HG03442 (cell line): ENCODE data around the gene SLC39A11.
"Not testable (repeated sequence)": the region's sequence is repeated elsewhere in the genome, so short reads cannot be mapped to it uniquely, and the experiment has no call there.

Source experiments
- ATAC-seq: cut with Tn5 transposase; IDR thresholded peaks from one replicate; pipeline ENCODE4 v1.9.1; 2021; ENCODE audit warnings: mild to moderate bottlenecking, moderate library complexity; ENCODE audit not compliant: unreplicated experiment

Gene SLC39A11

DNA sequence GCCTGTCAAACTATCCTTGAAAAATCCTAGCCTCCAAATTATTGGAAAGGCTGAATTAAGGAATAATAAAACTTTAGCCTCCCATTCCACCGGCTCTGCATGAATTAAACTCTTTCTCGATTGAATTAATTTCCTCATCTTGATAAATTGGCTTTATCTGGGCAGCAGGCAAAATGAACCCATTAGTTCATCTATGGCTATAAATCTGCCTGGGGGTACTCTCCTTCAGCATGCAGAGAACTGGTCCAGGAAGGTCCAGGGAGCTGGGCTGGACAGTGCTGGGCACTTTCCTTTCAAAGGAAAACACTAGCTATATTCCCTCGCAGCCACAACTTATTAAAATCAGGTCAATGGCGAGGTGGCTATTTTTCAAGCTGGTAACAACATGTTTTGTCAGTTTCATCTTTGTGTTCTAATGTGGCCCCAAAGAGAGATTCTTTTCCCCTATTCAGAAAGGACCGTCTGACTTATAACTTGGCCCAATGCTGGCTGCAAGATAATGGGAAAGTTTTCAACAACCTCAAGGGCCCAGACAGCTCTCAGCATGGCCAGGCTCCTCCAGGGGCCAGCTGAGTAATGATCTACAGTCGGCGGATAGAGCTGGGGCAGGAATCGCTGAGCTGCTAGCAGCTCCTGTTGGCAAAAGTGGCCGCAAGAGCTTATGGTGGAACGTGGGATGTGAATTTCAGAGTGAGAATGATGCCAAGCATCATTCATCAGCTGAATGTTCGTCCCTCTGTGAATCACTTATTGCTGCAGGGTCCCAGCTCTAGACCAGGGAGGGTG lies 326.9 kb downstream of the SLC39A11 start:
- ATAC-seq: no peak

DNA sequence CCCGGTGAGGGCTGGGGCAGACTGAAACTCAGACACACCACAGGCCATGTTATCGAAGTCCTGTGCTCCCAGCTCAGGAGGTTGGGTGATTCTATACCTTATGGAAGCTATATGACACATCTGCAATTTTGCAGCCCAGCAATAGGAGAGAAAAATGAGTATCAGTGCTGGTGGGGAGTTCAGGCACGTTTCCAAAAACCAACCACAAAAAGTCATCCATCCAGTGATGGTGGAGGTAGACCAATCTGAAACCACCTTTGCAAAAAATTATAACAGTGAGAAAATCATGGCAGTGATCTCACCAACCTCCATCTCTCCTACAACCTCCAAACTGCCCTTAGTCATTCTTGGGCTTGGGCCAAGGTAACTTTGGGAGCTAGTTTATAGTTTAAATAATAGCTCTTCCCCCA lies 327.9 kb downstream of the SLC39A11 start:
- ATAC-seq: no peak

DNA sequence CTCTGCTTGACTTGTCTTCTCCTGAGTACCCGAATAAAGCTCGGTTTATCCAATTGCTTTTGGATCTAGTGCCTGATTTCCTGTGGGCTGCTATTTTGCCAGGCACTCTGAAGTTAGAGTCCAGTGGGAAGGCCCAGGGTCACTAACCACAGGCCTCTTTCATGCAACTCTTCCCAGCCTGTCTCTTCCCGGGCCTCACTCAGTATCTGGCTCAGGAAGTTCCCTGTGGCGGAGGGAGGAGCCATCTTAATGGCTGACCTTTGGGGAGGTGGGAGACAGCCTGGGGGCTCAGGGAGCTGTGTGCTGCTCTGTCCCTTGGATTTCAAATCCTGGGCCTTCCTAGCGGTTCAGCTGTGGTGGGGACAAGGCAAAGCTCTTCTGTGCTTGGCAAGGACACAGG lies 328.5 kb downstream of the SLC39A11 start:
- ATAC-seq: no peak

DNA sequence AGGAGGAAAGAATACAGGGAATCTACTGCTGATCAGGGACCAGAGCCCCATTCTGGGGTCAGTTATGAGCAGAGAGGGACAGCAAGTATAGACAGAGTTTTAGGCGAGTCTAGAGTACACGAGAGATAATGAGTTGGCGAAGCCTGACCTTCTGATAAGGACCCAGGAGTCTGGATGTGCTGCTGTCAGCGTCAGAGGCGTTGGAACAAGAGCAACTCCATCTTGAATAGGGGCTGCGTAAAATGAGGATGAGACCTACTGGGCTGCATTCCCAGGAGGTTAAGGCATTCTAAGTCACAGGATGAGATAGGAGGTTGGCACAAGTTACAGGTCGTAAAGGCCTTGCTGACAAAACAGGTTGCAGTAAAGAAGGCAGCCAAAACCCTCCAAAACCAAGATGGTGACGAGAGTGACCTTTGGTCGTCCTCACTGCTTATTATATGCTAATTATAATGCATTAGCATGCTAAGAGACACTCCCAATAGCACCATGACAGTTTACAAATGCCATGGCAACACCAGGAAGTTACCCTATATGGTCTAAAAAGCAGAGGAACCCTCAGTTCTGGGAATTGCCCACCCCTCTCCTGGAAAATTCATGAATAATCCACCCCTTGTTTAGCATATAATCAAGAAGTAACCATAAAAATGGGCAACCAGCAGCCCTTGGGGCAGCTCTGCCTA lies 330.5 kb downstream of the SLC39A11 start:
- ATAC-seq: not testable (repeated sequence)

DNA sequence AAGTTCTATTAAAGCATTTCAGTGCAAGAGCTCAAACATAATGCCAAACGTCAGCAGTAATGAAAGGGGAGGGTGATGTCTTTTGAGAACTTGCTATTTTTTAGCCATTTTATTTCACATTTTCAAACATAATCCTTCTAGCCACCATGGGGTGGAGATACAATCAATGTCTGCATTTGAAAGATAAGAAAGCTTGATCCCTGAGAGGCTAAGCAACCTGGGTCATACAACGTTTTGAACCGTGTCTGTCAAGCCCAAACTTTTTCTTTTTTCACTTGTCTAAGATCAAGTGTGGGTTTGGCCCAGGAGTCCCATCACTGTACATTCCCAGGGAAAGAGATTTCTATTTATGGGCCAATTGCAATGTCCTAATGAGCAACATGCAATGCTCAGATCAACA lies 331.1 kb downstream of the SLC39A11 start:
- no peak for ATAC-seq

DNA sequence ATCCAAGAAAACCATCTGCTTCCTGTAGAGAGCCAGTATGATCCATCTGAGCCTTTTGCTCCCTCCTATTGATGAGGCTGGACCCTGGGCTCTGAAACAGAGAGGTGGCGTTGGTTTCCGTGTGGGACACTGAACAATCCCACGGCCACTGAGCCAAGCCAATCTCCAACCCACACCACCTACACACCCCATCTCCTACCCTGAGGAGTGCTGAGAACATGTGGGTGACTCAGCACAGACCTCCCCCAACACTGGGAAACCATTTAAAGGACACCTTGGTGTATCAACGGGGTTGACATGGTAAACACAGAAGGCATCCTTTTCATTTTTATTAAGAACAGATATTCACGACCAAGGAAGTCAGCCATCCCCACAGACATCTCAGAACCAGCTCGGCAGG lies 332.1 kb downstream of the SLC39A11 start:
- ATAC-seq: no peak

DNA sequence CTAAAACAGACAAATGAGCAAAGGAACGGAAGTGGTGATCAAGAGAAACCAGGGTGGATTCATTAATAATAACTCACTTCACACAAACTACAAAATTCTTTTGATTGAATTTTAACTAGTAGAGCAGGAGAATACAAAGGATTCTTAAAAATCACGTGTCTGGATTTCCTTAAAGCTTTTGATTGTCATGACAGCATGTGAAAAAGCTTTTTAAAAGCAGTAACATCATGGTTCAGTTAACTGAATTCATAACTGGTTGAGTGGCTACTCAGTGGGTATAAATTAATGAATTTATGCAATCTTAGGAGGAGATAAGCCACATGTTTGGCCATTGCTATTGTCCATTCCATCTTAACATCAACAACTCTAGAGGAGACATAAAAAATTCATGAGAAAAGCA lies 333.2 kb downstream of the SLC39A11 start:
- no peak for ATAC-seq

DNA sequence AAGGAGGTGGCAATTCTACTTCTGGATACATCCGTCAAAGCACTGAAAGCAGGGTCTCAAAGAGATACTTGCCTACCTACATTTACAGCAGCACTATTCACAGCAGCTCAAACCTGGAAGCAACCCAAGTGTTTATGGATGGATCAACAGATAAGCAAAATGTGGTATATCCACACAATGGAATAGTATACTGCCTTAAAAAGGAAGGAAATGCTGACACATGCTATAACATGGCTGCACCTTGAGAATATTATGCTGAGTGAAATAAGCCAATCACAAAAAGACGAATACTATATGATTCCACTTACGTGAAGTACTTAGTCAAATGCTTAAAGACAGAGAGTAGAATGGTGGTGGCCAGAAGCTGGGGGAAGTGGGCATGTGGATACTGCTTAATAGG lies 336.2 kb downstream of the SLC39A11 start:
- ATAC-seq: no peak

DNA sequence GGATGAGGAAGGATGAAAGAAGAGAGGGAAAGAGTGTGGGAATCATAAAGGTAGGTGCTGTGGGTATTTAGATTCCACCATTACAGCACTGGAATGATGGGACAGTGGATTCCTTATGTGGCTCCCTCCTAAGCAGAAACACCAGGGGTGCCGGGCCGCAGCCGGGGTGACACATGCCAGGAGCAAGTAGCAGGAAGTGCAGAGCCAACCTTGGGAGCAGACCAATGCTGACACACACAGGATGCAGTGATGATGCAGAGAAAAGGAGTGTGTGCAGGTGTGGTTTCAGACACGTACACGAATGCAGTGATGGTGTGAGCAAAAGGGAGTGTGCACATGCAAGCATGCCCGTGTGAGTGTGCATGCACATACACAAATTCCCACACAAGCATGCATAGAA lies 338.0 kb downstream of the SLC39A11 start:
- no peak for ATAC-seq

DNA sequence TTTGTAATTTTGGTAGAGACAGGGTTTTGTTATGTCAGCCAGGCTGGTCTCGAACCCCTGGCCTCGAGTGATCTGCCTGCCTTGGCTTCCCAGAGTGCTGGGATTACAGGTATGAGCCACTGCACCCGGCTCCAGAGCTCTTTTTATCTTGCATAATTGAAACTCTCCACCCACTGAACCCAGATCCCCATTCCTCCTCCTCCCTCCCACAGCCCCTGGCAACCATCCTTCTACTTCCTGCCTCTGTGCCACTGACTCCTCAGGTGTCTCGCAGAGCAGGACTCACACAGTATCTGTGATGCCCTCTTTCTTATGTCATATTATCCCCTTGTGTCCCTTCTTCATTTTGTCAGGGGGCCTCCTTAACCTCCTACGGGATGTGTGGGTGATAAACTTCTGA lies 340.7 kb downstream of the SLC39A11 start:
- ATAC-seq: no peak

DNA sequence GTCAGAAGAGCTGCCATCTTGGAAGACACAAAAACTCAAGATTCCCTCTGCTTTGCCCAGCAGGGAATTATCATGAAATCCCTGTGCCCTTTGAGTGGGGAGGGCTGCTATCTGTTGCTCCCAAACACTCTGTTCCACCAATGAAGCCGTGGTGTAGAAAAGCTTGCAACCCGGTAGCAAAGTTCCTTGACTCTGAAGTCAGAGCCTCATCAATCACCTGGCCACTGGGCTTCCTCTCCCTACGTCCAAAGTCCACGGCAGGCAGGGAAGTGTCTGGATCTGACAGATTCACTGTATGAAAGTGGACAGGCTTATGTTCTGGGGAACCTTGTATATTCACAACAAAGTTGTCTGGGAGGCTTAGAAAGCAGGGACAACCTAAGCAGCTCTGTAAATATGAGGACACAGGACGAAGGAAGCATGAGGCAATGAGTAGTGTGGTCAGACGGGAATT lies 343.3 kb downstream of the SLC39A11 start:
- no peak for ATAC-seq

DNA sequence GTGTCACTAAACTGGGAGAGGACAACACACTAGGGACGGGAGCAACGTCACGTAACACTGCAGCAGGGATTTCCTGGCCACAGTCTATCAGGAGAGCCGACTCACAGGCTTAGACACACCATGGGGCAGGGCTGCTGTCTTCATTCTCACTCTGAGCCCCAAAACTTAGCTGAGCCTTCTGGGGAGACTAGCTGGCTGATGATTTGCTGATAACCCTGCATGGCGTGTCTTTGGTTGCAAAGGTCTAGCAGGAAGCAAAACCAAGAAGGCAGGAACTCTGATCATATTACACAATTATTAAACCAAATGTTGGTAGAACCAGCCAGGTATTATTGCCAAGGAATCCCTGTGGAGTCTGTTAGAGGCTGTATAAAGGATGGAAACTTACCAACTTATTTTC lies 345.0 kb downstream of the SLC39A11 start:
- ATAC-seq: no peak

DNA sequence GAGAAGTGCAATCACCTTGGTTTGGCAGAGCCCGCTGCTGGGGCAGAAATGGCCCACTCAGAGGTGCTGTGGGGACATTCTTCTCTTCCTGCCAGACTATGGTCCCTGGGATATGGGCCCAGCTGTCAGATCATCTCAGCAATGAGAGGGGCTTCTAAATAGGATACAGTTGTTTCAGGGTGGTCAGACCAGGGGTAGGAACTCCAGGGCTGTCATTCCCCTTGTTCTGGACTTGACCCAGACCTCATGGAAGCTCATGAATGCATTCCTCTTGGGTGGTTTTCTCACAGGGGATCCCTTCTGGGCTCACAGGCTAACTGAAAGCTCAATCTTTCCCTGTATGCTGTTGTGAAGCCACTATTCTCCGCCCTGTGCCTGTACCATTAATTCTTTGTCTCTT lies 347.2 kb downstream of the SLC39A11 start:
- ATAC-seq: no peak

DNA sequence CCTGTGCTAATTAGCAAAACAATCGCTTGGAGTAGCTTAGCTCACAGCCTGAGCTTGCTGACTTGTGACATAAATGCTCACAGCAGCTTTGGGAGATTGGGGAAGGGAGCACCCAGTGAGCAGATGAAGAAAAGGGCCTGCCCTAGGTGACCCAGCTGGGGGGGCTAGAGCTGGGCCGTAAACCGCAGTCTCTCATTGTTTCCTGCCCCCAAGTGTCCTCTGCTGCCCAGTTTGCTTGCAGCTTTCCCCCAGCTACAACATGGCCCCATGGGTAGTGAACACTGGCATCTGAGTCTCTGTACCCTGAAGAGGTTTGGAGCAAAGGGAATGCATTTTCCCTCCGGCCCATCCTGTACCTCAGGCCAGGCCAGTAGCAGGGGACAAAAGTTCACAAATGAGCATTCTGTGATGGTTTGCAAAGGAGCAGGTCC lies 349.4 kb downstream of the SLC39A11 start:
- no peak for ATAC-seq

DNA sequence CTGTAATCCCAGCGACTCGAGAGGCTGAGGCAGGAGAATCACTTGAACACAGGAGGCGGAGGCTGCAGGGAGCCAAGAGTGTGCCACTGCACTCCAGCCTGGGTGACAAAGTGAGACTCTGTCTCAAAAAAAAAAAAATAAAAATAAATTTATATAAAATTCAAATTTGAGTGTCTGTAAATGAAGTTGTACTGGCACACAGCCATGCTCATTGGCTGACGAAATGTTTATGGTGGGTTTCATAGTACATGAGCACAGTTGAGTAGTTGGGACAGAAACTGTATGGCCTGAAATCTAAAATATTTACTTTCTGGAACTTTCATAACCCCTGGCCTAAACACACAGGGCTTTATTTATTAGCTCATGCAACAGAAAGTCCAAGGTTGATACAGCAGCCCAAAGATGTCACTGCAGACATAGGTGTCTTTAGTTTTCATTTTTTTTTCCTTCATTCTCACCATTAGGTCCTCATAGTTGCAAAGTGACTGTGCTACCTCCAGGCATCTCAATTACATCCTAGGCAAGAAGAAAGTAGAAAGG lies 355.3 kb downstream of the SLC39A11 start:
- no peak for ATAC-seq

DNA sequence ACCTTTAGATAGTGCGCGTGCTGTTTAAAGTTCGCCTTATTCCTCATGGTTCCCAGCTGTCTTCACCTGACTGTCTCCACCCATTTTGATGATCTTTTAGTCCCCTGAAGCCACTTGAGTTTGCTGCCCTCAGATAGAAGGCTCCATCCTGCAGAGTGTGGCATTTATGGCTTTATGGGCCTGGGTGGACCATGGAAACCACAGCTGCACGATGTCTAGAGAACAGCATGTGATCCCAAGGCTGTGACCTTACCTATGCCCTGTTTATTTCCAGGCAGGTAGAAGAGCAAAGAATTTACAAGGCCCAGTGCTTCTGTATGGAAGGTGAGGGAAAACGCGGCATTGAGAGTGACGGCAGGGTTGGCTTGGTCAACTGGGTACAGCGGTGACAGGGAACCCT lies 356.9 kb downstream of the SLC39A11 start:
- ATAC-seq: no peak

DNA sequence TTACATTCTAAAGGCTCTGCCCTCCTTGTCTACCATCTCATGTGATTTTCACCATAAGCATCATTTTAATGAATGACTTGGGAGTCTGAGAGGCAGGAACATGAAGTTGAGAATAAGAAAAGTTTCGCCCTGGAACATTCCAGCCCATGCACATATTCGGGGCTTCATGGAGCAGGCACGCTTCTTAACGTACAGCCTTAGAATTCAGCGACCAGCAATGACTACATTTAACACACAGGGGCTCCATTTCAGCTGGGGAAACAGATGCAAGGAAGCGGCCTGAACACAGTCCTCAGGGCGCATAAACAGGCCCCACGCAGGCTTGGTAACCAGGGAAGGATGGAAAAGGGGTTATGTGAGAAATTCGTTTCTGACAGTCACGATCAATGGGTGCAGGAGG lies 357.4 kb downstream of the SLC39A11 start:
- no peak for ATAC-seq

DNA sequence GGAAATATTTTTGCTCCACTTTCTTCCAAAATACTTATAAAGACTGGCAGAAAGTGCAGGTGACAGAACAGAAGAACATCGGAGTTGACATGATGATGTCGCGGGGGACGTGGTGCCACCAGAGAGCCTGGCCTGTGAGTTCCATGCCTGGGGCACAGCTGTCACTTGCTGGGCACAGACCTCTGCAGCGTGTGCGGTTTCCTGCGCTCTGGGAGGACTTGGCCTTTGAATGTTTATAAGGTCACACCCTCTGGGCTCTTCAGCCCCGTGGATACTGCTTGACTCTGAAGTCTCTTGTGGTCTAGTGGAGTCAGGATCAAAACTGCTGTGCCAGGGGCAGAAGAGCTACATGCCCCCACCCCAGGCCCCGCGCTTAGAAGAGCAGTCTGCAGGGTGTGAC lies 357.9 kb downstream of the SLC39A11 start:
- ATAC-seq: no peak

DNA sequence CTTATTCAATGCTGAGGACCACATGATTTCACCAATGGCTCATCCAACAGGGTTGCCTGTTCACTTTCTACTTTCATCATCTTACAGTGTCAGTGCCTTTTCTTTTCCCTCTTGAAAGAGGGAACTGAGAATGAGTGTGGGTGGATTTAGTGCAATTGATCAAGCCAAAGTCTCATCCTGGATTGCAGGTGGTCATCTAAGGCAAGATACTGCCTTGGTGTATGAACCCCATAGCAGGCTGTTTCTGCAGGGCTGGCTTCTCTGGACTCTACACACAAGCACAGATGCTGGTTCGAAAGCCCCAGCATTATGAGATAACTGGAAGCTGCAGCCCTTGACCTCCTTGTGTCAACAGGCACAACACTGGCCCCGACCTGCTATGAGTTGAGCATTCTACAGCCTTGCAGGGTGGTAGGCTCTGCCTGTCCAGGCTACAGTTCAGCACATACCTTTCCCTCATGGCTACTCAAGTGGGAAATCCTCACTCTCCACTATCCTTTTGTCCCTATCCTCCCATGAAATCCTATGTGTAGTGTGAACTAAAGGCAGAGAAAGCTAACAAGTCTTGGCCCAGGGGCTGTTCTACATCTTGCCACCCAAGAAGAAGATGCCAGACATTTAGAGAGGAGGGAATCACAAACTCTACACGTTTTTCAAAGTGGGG lies 358.7 kb downstream of the SLC39A11 start:
- ATAC-seq: peak; percentile 59

DNA sequence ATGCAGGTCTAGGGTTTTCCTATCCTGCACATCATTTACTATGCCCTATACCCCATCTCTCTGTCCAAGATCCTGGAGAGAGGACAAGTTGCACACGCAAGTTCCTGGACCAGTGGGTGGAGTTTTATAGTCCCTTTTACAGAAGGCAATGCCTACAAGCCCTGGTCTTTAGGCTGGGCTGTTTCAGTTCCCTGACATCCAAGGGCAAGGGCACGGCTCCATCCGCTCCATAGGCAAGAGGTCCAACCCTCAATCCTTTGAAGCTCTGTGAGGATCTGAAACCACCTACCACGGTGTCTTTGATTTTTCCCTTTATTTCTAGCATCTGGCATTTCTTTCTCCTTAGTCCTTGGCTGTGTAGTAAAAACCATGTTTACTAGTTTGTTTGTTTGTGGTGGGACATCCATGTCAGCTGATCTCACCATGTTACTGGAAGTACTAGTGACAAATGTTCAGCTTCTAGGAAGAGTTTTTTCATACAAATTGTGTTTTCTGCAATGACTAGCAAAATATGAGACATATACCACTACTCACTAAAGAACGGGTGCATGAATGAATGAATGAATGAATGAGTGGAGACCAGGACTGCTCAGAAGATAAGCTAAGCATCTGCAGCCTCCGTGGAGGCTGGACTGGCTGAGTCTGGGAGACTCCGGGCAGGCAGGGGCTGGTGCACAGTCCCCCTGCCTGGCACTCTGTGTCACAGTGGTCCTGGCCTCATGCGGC lies 359.4 kb downstream of the SLC39A11 start:
- ATAC-seq: no peak

DNA sequence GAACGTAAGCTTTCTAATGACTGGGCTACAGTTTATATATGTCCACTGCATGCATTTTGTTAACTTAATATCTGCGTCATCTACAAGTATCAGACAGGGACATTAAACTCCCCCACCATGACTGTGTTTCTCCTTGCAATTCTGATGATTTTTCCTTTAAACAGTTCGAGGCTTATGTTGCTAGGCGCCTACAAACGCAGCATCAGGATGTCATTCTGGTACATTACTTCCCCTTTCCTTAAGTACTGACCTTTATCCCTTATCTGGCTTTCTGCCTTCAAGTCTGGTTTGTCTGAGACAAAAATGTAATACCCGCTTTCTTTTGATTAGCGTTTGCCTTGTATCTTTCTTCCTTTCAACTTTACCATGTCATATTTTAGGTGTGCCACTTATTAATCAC lies 362.4 kb downstream of the SLC39A11 start:
- no peak for ATAC-seq
